GM12878 (cell line): ENCODE results near the gene CALN1. TPM values are rescaled to one million over a fixed set of nuclear protein-coding genes. Genes with fewer than 3 reads are reported as not detected.

Experiments used
- ATAC-seq: fragments of 200-7000 bp; cut with Tn5 transposase; 3 replicates; pipeline ENCODE4 v1.9.1; 2020; ENCODE audit warnings: mild to moderate bottlenecking, moderate library complexity
- BruUV-seq: library from RNA; stranded (reverse); fragments of 400-500 nt; replicated peaks from 2 replicates; lab custom pipeline; 2021; lab: Mats Ljungman, UMichigan
- CTCF ChIA-PET: fragments of 300-600 bp; sonication (Branson Sonifier 250); formaldehyde crosslinking; extraction: SDS; loops from one replicate; lab custom pipeline; 2021; ENCODE audit warnings: inconsistent platforms; lab: Yijun Ruan, JAX
- POLR2A ChIA-PET: fragments of 350-600 bp; formaldehyde crosslinking; extraction: SDS; loops from one replicate; lab custom pipeline; 2021; ENCODE audit warnings: inconsistent platforms; lab: Charles Lee
- RAD21 ChIA-PET: fragments of 300-600 bp; sonication (Branson Sonifier 250); formaldehyde crosslinking; loops from one replicate; lab custom pipeline; 2023; ENCODE audit warnings: antibody characterized with exemption; ENCODE audit not compliant: unreplicated experiment; lab: Charles Lee
- SMC1A ChIA-PET: fragments of 300-600 bp; sonication (Branson Sonifier 250); formaldehyde crosslinking; loops from one replicate; lab custom pipeline; 2023; ENCODE audit not compliant: unreplicated experiment, uncharacterized antibody; lab: Charles Lee
- DNase-seq: peaks from one replicate; pipeline ENCODE4 v3.0.0-alpha.2; 2011; ENCODE audit warnings: low read depth, low spot score
- FAIRE-seq: peaks from 3 replicates; lab custom pipeline; 2011; peaks lifted over from hg19 to GRCh38; lab: Jason Lieb, UNC
- H2AFZ ChIP-seq: 2 replicates; pipeline ENCODE4 v1.6.0; 2011; ENCODE audit warnings: low read depth, low read length, control low read depth; ENCODE audit not compliant: control insufficient read depth
- H3K27ac ChIP-seq: 2 replicates; pipeline ENCODE4 v1.5.1; 2011; ENCODE audit warnings: control low read depth; ENCODE audit not compliant: control insufficient read depth, insufficient read depth
- H3K27me3 ChIP-seq, 2 experiments: replicated peaks in 1 of 2; 2 replicates each; pipeline versions ENCODE4 v1.6.0 to v1.6.1; 2011; ENCODE audit warnings: low read length in 1 of 2; ENCODE audit not compliant: control insufficient read depth in 2 of 2, insufficient read depth in 2 of 2
- H3K36me3 ChIP-seq, 2 experiments: 2 replicates each; pipeline ENCODE4 v1.5.1; 2011; ENCODE audit warnings: low read length in 1 of 2; ENCODE audit not compliant: control insufficient read depth in 2 of 2, insufficient read depth in 2 of 2
- H3K4me1 ChIP-seq: 2 replicates; pipeline ENCODE4 v1.6.1; 2011; ENCODE audit warnings: mild to moderate bottlenecking, low read length, moderate library complexity, mixed read lengths; ENCODE audit not compliant: control insufficient read depth, insufficient read depth
- H3K4me2 ChIP-seq: 2 replicates; pipeline ENCODE4 v1.6.0; 2011; ENCODE audit warnings: control low read depth; ENCODE audit not compliant: control insufficient read depth, insufficient read depth
- H3K4me3 ChIP-seq: fragments of 200-600 bp; sonication (generic); 2 replicates; pipeline ENCODE4 v1.5.1; 2016
- H3K79me2 ChIP-seq: 2 replicates; pipeline ENCODE4 v1.6.0; 2011; ENCODE audit warnings: low read length; ENCODE audit not compliant: control insufficient read depth, insufficient read depth
- H3K9ac ChIP-seq: 2 replicates; pipeline ENCODE4 v1.8.0; 2011; ENCODE audit warnings: low read length, control low read depth, mixed read lengths; ENCODE audit not compliant: control insufficient read depth, insufficient read depth
- H3K9me3 ChIP-seq: replicated peaks from 3 replicates; pipeline ENCODE4 v1.5.1; 2011; ENCODE audit warnings: mild to moderate bottlenecking, low read length; ENCODE audit not compliant: control insufficient read depth, insufficient read depth
- H4K20me1 ChIP-seq: 2 replicates; pipeline ENCODE4 v1.6.0; 2011; ENCODE audit not compliant: control insufficient read depth, insufficient read depth
- CEBPB ChIP-seq, 2 experiments: fragments of 150-350 bp in 1 of 2; IDR thresholded peaks; 2 replicates each; pipeline ENCODE4 v1.6.1; 2012 to 2014; ENCODE audit warnings: low read depth in 2 of 2, low read length in 2 of 2, borderline replicate concordance in 1 of 2, inconsistent platforms in 1 of 2
- CHD4 ChIP-seq: fragments of 200-600 bp; sonication (generic); IDR thresholded peaks from 2 replicates; pipeline ENCODE4 v1.6.1; 2016; ENCODE audit warnings: mild to moderate bottlenecking
- FOXK2 ChIP-seq: fragments of 450-650 bp; IDR thresholded peaks from 2 replicates; pipeline ENCODE4 v1.6.1; 2017; ENCODE audit warnings: mild to moderate bottlenecking, moderate library complexity
- MEF2B ChIP-seq: fragments of 450-650 bp; IDR thresholded peaks from 2 replicates; pipeline ENCODE4 v1.6.1; 2018; ENCODE audit warnings: mild to moderate bottlenecking, moderate library complexity; ENCODE audit not compliant: partially characterized antibody, poor library complexity, severe bottlenecking
- SUPT20H ChIP-seq: IDR thresholded peaks from 2 replicates; pipeline ENCODE4 v1.6.1; 2011; ENCODE audit warnings: low read depth, mild to moderate bottlenecking, low read length, moderate library complexity, borderline replicate concordance; ENCODE audit not compliant: control insufficient read depth
- ZNF622 ChIP-seq: fragments of 450-650 bp; IDR thresholded peaks from 2 replicates; pipeline ENCODE4 v1.6.1; 2017; ENCODE audit warnings: mild to moderate bottlenecking, inconsistent platforms
- ZNF687 ChIP-seq: fragments of 450-650 bp; IDR thresholded peaks from 2 replicates; pipeline ENCODE4 v1.6.1; 2017; ENCODE audit warnings: mild to moderate bottlenecking, moderate library complexity
- in situ Hi-C: fragments of 300-500 bp; cut with MboI; formaldehyde crosslinking; loops from 9 replicates; pipeline ENCODE4 v1.14.3; 2018; ENCODE audit warnings: mixed read lengths
- intact Hi-C: fragments of 100-400 bp; cut with micrococcal nuclease; formaldehyde crosslinking; loops from one replicate; pipeline ENCODE4 v1.14.2; 2022; ENCODE audit not compliant: unreplicated experiment
- polyA plus RNA-seq, 11 experiments: library from polyadenylated mRNA; depleted of rRNA in 4 of 11; unstranded in 6 of 11; stranded (reverse) in 5 of 11; fragments of >200 nt; fragmentation: Nextera tagmentation in 4 of 11; fragmentation: Illumina TruSeq in 1 of 11; extraction: Ambion mirVana in 4 of 11; extraction: Trizol in 1 of 11; gene quantifications; 1 replicate in 1 of 11; 2 replicates in 10 of 11; pipeline versions ENCODE4 v1.2.1 to v1.2.3, GENCODE V29; 2011 to 2016; ENCODE audit warnings: inconsistent platforms in 2 of 11, missing spikeins in 2 of 11, low read depth in 1 of 11
- total RNA-seq, 4 experiments: library from RNA; depleted of rRNA in 3 of 4; stranded (reverse); fragments of >200 nt in 3 of 4; fragmentation: Illumina TruSeq in 1 of 4; extraction: Trizol in 1 of 4; gene quantifications; 2 replicates each; pipeline versions ENCODE4 v1.2.1 to v1.2.3, GENCODE V29; 2013 to 2021

Gene CALN1
- total and polyA plus RNA-seq, 10 of the 15 experiments (the other 5 are each of a cell fraction or from before 2014, with no cell fraction given): 0.48 to 15.3 (median 1.6) TPM

- SMC1A ChIA-PET: no interaction called here
- no peak for ATAC-seq
Observed at GRCh38 chr7:72437610-72438009, 25.5 kb upstream of the CALN1 start.

More at GRCh38 chr7:72437610-72438009, 25.5 kb upstream of the CALN1 start:
- no peaks in the 10 kb centered on the region for H3K4me1 ChIP-seq
- no peak overlapping the region for H3K9ac ChIP-seq
- FAIRE-seq (no peak), DNase-seq (no peak)
- no peak overlapping the region for H3K4me2 ChIP-seq
- H3K36me3 ChIP-seq: no peaks in the 10 kb centered on the region
- H3K9me3 ChIP-seq: no peaks in the 10 kb centered on the region
- no peaks in the 10 kb centered on the region for H3K79me2 ChIP-seq
- no peak overlapping the region for H2AFZ ChIP-seq
- no peaks in the 10 kb centered on the region for H3K27me3 ChIP-seq
- BruUV-seq: no TSS peak
- H4K20me1 ChIP-seq: no peaks in the 10 kb centered on the region
- POLR2A ChIA-PET: no interaction called here
- no peak overlapping the region for H3K27ac ChIP-seq
- CTCF ChIA-PET: no interaction called here
- TF ChIP-seq CEBPB (IDR thresholded peaks at IDR 0.05; ENCODE audit: borderline replicate concordance in 1 of 2, low read depth in 2 of 2, low read length in 2 of 2): no peak
- TF ChIP-seq CHD4: no peak
- no peak for TF ChIP-seq MEF2B
- no peak for TF ChIP-seq ZNF622
- no peak for TF ChIP-seq FOXK2
- no peak for TF ChIP-seq SUPT20H
- TF ChIP-seq ZNF687: no peak
- H3K4me3 ChIP-seq: no peak overlapping the region
- RAD21 ChIA-PET: no interaction called here
- in situ Hi-C loops (no loop called here), intact Hi-C loops (no loop called here)
